Neural progenitor cell (in vitro differentiated cells): Measurements from ENCODE around the gene TADA2B. TPM values are rescaled to one million over a fixed set of nuclear protein-coding genes. Genes with fewer than 3 reads are reported as not detected.
A peak's percentile ranks its signal among the peaks of the same experiment; 100 is the strongest.

Source experiments
- DNase-seq: peaks from one replicate; pipeline ENCODE4 v3.0.0-alpha.2; 2016; ENCODE audit warnings: low spot score
- H2AFZ ChIP-seq: fragments of 200-600 bp; sonication (generic); replicated peaks from 2 replicates; pipeline ENCODE4 v1.6.1; 2016; ENCODE audit warnings: antibody characterized with exemption
- H3F3A ChIP-seq: fragments of 200-600 bp; sonication (generic); 2 replicates; pipeline ENCODE4 v1.6.1; 2016; ENCODE audit warnings: antibody characterized with exemption, low read depth
- H3K27ac ChIP-seq: fragments of 200-600 bp; sonication (generic); 2 replicates; pipeline ENCODE4 v1.5.1; 2016; ENCODE audit warnings: mild to moderate bottlenecking
- H3K27me3 ChIP-seq: fragments of 200-600 bp; sonication (generic); 2 replicates; pipeline ENCODE4 v1.6.1; 2016; ENCODE audit warnings: mild to moderate bottlenecking, moderate library complexity
- H3K36me3 ChIP-seq: fragments of 200-600 bp; sonication (generic); 2 replicates; pipeline ENCODE4 v1.5.1; 2016
- H3K4me1 ChIP-seq: fragments of 200-600 bp; sonication (generic); 2 replicates; pipeline ENCODE4 v1.6.1; 2016; ENCODE audit warnings: mixed run types
- H3K4me2 ChIP-seq: fragments of 200-600 bp; sonication (generic); 2 replicates; pipeline ENCODE4 v1.6.1; 2016
- H3K4me3 ChIP-seq: fragments of 200-600 bp; sonication (generic); 2 replicates; pipeline ENCODE4 v1.5.1; 2016
- H3K79me2 ChIP-seq: fragments of 200-600 bp; sonication (generic); 2 replicates; pipeline ENCODE4 v1.6.1; 2016; ENCODE audit warnings: low read depth
- H3K9ac ChIP-seq: fragments of 200-600 bp; sonication (generic); 2 replicates; pipeline ENCODE4 v1.6.1; 2016
- H3K9me3 ChIP-seq: fragments of 200-600 bp; sonication (generic); 2 replicates; pipeline ENCODE4 v1.5.1; 2016; ENCODE audit warnings: low read depth
- H4K20me1 ChIP-seq: fragments of 200-600 bp; sonication (generic); 2 replicates; pipeline ENCODE4 v1.6.1; 2016; ENCODE audit warnings: low read depth
- H3K27ac Mint-ChIP-seq: 3 replicates; pipeline ENCODE4 v1.8.0; 2021; ENCODE audit warnings: mixed read lengths
- H3K27me3 Mint-ChIP-seq: 2 replicates; pipeline ENCODE4 v1.8.0; 2022; ENCODE audit warnings: low read depth, mild to moderate bottlenecking, inconsistent platforms, moderate library complexity, mixed read lengths; ENCODE audit not compliant: insufficient read depth
- H3K36me3 Mint-ChIP-seq: 3 replicates; pipeline ENCODE4 v1.8.0; 2021; ENCODE audit warnings: mixed read lengths
- H3K4me1 Mint-ChIP-seq: 3 replicates; pipeline ENCODE4 v1.8.0; 2021; ENCODE audit warnings: mixed read lengths
- H3K4me3 Mint-ChIP-seq: 3 replicates; pipeline ENCODE4 v1.8.0; 2021; ENCODE audit warnings: mild to moderate bottlenecking, moderate library complexity, mixed read lengths
- H3K9me3 Mint-ChIP-seq: 3 replicates; pipeline ENCODE4 v1.8.0; 2020; ENCODE audit warnings: mixed read lengths
- EZH2 ChIP-seq: fragments of 200-600 bp; sonication (generic); IDR thresholded peaks from 2 replicates; pipeline ENCODE4 v1.6.1; 2017; ENCODE audit warnings: antibody characterized with exemption, mild to moderate bottlenecking, moderate library complexity
- EZH2phosphoT487 ChIP-seq: fragments of 200-600 bp; sonication (generic); IDR thresholded peaks from 2 replicates; pipeline ENCODE4 v1.6.1; 2017; ENCODE audit warnings: antibody characterized with exemption
- total RNA-seq: library from RNA; depleted of rRNA; stranded (reverse); fragments of >200 nt; gene quantifications from 2 replicates; pipeline ENCODE4 v1.2.3, GENCODE V29; 2015; ENCODE audit warnings: low replicate concordance
- TF ChIP-seq, protein P1 (sequence below): fragments of 200-600 bp; sonication (generic); IDR thresholded peaks from 2 replicates; pipeline ENCODE4 v1.5.1; 2017; ENCODE audit warnings: antibody characterized with exemption, mild to moderate bottlenecking

The TADA2B gene
- total RNA-seq, 1 donor from 2014 or later, result 12.6 TPM

GRCh38 chr4:7104366-7105031 lies 61.3 kb downstream of the TADA2B start:
- Histone ChIP-seq H3K27ac (no peak overlapping the region), H3K79me2 (no peaks in the 10 kb centered on the region), H3K4me2 (peak overlapping the region; percentile 84), H3K36me3 (no peaks in the 10 kb centered on the region), H3K27me3 (no peaks in the 10 kb centered on the region), H3K4me1 (peaks cover 5% of the 10 kb centered on the region), H3K9me3 (no peaks in the 10 kb centered on the region), H3K4me3 (no peak overlapping the region), H2AFZ (no peak overlapping the region), H3F3A (peaks cover 19% of the 10 kb centered on the region), H4K20me1 (peaks cover 5% of the 10 kb centered on the region), H3K9ac (no peak overlapping the region)
- TF ChIP-seq, protein P1, sequence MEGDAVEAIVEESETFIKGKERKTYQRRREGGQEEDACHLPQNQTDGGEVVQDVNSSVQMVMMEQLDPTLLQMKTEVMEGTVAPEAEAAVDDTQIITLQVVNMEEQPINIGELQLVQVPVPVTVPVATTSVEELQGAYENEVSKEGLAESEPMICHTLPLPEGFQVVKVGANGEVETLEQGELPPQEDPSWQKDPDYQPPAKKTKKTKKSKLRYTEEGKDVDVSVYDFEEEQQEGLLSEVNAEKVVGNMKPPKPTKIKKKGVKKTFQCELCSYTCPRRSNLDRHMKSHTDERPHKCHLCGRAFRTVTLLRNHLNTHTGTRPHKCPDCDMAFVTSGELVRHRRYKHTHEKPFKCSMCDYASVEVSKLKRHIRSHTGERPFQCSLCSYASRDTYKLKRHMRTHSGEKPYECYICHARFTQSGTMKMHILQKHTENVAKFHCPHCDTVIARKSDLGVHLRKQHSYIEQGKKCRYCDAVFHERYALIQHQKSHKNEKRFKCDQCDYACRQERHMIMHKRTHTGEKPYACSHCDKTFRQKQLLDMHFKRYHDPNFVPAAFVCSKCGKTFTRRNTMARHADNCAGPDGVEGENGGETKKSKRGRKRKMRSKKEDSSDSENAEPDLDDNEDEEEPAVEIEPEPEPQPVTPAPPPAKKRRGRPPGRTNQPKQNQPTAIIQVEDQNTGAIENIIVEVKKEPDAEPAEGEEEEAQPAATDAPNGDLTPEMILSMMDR, result no peak
- TF ChIP-seq EZH2 (no peak), EZH2phosphoT487 (no peak)
- Mint-ChIP-seq H3K4me1 (peaks cover 26% of the 10 kb centered on the region), H3K27me3 (peaks cover 5% of the 10 kb centered on the region), H3K36me3 (no peaks in the 10 kb centered on the region), H3K9me3 (no peaks in the 10 kb centered on the region), H3K27ac (no peak overlapping the region), H3K4me3 (peak overlapping the region; percentile 46)
- DNase-seq, result no peak

GRCh38 chr4:7105276-7105675 lies 62.1 kb downstream of the TADA2B start:
- H3K4me3 ChIP-seq, result no peak overlapping the region
- no peaks in the 10 kb centered on the region for H3K79me2 ChIP-seq
- Mint-ChIP-seq H3K27me3 (peaks cover 5% of the 10 kb centered on the region), H3K27ac (no peak overlapping the region), H3K4me3 (no peak overlapping the region), H3K4me1 (peaks cover 26% of the 10 kb centered on the region), H3K36me3 (no peaks in the 10 kb centered on the region), H3K9me3 (peaks cover 3% of the 10 kb centered on the region)
- H2AFZ ChIP-seq, result no peak overlapping the region
- peaks cover 5% of the 10 kb centered on the region for H4K20me1 ChIP-seq
- no peaks in the 10 kb centered on the region for H3K27me3 ChIP-seq
- no peaks in the 10 kb centered on the region for H3K36me3 ChIP-seq
- H3K4me1 ChIP-seq, result peaks cover 5% of the 10 kb centered on the region
- no peak for DNase-seq
- H3K9me3 ChIP-seq, result no peaks in the 10 kb centered on the region
- no peak overlapping the region for H3K9ac ChIP-seq
- TF ChIP-seq EZH2, result no peak
- TF ChIP-seq, protein P1, result no peak
- no peak for TF ChIP-seq EZH2phosphoT487
- H3K4me2 ChIP-seq, result no peak overlapping the region
- peaks cover 19% of the 10 kb centered on the region for H3F3A ChIP-seq
- no peak overlapping the region for H3K27ac ChIP-seq

DNA sequence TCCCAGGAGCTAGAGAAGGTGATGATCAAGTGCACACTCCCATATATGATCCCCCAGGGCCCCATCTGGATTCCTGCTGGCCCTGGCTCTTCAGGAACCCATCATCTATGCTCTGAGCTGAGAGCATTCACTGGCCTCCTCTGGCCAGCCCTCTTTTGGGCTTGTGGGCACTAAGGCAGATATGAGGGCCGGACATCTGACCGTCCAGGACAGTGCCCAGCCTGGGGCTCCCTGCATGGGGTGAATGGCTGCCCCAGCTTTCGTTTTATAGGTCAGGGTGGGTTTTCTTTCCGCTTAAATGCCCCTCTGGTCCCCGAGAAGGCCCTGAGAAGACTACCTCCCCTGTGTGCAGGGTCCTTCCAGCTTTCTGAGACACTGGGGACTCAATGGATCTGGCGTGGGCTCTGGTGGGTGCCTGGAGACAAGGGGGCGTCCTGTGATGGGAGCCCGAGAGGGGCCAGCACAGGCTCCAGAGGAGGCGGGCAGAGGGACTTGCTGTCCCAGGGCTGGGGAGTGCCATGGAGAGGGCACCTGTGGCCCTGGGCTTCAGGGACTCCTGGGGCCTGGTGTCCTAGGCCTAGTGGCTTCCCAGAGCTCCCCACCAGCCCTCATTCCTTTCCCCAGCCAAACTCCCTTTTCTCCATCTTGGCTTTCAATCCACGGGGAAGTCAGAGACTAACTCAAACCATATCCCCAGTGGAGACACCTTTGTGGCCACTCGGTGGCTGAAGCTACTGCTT lies 64.2 kb downstream of the TADA2B start:
- H3K9me3 ChIP-seq, result no peaks in the 10 kb centered on the region
- Mint-ChIP-seq H3K4me1 (peaks cover 19% of the 10 kb centered on the region), H3K36me3 (no peaks in the 10 kb centered on the region), H3K4me3 (no peak overlapping the region), H3K27ac (peak overlapping the region; percentile 29), H3K9me3 (peaks cover 8% of the 10 kb centered on the region), H3K27me3 (peaks cover 10% of the 10 kb centered on the region)
- no peak overlapping the region for H3K4me3 ChIP-seq
- TF ChIP-seq EZH2 (no peak), EZH2phosphoT487 (no peak)
- peaks cover 3% of the 10 kb centered on the region for H4K20me1 ChIP-seq
- H3K4me1 ChIP-seq, result peaks cover 5% of the 10 kb centered on the region
- H3K27ac ChIP-seq, result no peak overlapping the region
- H3K4me2 ChIP-seq, result no peak overlapping the region
- no peaks in the 10 kb centered on the region for H3K27me3 ChIP-seq
- no peak overlapping the region for H2AFZ ChIP-seq
- DNase-seq, result no peak
- H3K79me2 ChIP-seq, result no peaks in the 10 kb centered on the region
- no peak overlapping the region for H3K9ac ChIP-seq
- H3F3A ChIP-seq, result peaks cover 12% of the 10 kb centered on the region
- H3K36me3 ChIP-seq, result no peaks in the 10 kb centered on the region

Other genes with a start within 250 kb of the TADA2B start
- 47.9 and 58.8 TPM in 2 replicates for gene TBC1D14, start 133.5 kb upstream of the TADA2B start, total RNA-seq
- gene GRPEL1, start 24.7 kb downstream of the TADA2B start, total RNA-seq, result 13.7 and 21.0 TPM in 2 replicates
- gene SORCS2, start 149.2 kb downstream of the TADA2B start, total RNA-seq, result 5.2 and 12.9 TPM in 2 replicates